Measurements from ENCODE around the gene ITGB3.
"Not testable (repeated sequence)": the region's sequence is repeated elsewhere in the genome, so short reads cannot be mapped to it uniquely, and the experiment has no call there.

ITGB3 gene

GRCh38 chr17:47223007-47223406 is 30.6 kb upstream of the ITGB3 start:
- DNase-seq (ENCODE audit: low read depth), result no peak

- no peak for DNase-seq (ENCODE audit: low read depth)
Observed at GRCh38 chr17:47223460-47223859, 30.2 kb upstream of the ITGB3 start.

DNA sequence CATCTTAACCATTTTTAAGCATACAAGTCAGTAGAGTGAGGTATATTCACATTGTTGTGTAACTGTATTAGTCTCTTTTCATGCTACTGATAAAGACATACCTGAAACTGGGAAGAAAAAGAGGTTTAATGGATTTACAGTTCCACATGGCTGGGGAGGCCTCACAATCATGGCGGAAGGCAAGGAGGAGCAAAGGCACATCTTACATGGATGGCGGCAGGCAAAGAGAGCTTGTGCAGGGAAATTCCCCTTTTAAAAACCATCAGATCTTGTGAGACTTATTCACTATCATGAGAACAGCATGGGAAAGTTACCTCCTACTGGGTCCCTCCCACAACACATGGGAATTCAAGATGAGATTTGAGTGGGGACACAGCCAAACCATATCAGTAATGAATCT is 29.6 kb upstream of the ITGB3 start:
- DNase-seq (ENCODE audit: low read depth), result not testable (repeated sequence)

GRCh38 chr17:47224966-47225365 is 28.7 kb upstream of the ITGB3 start:
- no peak for DNase-seq (ENCODE audit: low read depth)

DNA sequence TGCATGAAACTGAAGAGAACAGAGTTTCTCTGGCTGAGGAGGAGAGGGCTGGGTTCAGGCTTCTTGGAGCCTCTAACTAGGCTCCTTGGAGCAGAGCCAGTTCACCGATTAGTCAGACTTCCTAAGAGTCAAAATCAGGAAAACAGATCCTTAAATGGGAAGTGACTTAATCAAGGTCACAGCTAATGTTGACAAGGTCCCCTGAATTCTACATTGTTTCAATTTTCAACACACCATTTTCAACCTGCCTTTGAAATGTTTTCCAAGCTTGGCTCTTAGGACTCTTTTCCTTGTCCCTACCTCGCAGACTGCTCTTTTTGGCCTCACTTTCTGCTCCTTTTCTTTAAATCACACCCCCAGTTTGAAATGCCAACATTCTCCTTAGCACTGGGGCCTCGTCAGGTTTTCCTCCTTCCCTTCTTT is 28.2 kb upstream of the ITGB3 start:
- peak; percentile 50 for DNase-seq (ENCODE audit: low read depth)

- DNase-seq (ENCODE audit: low read depth), result no peak
Observed at GRCh38 chr17:47225911-47226688, 27.5 kb upstream of the ITGB3 start.

- no peak for DNase-seq (ENCODE audit: low read depth)
Observed at GRCh38 chr17:47227862-47228261, 25.8 kb upstream of the ITGB3 start.

GRCh38 chr17:47229535-47230443 is 23.8 kb upstream of the ITGB3 start:
- peak; percentile 90 for DNase-seq (ENCODE audit: low read depth)

DNA sequence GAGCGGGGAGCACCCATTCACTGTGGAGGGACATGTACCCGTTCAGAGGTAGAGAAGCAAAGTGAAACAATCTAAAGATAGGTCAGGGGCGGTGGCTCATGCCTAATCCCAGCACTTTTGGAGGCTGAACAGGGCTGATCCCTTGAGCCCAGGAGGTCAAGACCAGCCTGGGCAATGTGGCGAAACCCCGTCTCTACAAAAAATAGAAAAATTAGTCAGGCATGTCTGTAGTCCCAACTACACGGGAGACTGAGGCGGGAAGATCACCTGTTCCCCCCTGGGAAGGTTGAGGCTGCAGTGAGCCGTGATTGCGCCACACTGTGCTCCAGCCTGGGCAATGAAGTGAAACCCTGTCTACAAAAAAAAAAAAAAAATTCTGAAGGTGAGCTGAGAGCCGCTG is 22.8 kb upstream of the ITGB3 start:
- DNase-seq (ENCODE audit: low read depth), result no peak

DNA sequence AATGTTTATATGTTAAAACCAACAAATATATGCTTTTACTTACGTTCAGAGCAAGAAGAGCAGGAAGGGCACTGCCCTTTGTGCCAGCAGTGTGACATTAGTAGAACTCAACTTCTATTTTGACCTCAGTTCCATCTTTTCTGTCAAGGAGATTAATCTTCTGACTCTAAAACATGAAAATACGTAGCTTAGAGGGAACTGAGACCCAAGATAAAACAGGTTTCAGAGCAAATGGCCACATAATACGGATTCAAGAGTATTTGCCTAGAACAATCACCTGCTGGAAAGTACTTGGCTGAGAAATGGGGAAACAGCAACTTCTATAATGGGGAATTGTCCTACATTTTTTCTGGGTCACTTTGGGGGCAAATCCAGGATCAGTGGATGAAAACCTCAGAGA is 22.3 kb upstream of the ITGB3 start:
- no peak for DNase-seq (ENCODE audit: low read depth)

DNA sequence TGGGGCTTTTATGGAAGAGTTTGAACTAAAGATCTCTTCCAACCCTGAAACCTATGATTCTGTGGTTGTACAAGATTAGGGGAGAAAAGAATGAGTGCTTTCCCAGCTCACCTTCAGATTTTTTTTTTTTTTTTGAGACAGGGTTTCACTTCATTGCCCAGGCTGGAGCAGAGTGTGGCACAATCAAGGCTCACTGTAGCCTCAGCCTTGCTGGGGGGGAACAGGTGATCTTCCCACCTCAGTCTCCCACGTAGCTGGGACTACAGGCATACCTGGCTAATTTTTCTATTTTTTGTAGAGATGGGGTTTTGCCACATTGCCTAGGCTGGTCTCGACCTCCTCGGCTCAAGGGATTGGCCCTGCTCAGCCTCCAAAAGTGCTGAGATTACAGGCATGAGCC is 21.8 kb upstream of the ITGB3 start:
- DNase-seq (ENCODE audit: low read depth), result no peak

DNA sequence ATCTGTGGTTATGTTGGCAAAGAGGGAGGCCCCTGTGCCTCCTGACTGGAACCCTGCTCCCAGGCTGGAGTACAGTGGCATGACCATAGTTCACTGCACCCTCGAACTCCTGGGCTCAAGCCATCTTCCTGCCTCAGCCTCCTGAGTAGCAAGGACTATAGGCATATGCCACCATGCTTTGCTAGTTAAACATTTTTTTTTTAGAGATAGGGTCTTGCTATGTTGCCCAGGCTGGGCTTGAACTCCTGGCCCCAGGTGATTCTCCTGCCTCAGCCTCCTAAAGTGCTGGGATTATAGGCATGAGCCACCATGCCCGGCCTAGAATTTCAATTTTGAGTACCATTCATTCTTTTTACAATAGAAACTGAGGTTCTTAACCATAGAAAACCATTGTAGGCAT is 21.2 kb upstream of the ITGB3 start:
- DNase-seq (ENCODE audit: low read depth), result no peak

- no peak for DNase-seq (ENCODE audit: low read depth)
Observed at GRCh38 chr17:47235506-47235905, 18.1 kb upstream of the ITGB3 start.

GRCh38 chr17:47235923-47236322 is 17.7 kb upstream of the ITGB3 start:
- DNase-seq (ENCODE audit: low read depth), result no peak

DNA sequence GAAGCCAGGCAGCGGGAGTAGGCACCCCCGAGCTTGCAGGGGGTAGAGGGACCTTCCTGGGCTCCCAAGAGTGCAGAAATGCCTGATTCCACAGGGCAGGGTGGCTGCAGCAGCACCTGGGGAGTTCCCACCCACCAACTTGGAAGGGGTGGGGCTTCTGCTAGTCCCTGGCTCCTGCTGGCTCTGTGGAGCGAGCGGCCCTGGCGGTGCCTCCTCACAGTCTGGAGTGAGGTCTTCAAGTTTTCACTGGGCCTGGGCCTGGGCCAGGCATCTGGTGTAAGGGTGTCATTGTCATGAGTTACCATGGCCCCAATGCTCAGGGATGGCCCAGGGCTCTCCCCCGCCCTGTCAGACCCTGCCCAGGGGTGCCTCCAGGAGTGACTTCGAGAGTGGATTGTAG is 15.8 kb upstream of the ITGB3 start:
- no peak for DNase-seq (ENCODE audit: low read depth)

GRCh38 chr17:47238321-47239010 is 15.2 kb upstream of the ITGB3 start:
- no peak for DNase-seq (ENCODE audit: low read depth)

- DNase-seq (ENCODE audit: low read depth), result no peak
Observed at GRCh38 chr17:47239619-47239966, 14.0 kb upstream of the ITGB3 start.

- peak; percentile 92 for DNase-seq (ENCODE audit: low read depth)
Observed at GRCh38 chr17:47239967-47240651, 13.5 kb upstream of the ITGB3 start.

GRCh38 chr17:47240806-47241205 is 12.8 kb upstream of the ITGB3 start:
- DNase-seq (ENCODE audit: low read depth), result no peak

GRCh38 chr17:47242648-47243047 is 11.0 kb upstream of the ITGB3 start:
- no peak for DNase-seq (ENCODE audit: low read depth)

GRCh38 chr17:47243737-47244598 is 9.7 kb upstream of the ITGB3 start:
- DNase-seq (ENCODE audit: low read depth), result no peak

All from fibroblast of gingiva (primary cell).